HG03521 (cell line): ENCODE measurements around the gene BLM.
A peak's percentile ranks its signal among the peaks of the same experiment; 100 is the strongest.
"Not testable (repeated sequence)": the region's sequence is repeated elsewhere in the genome, so short reads cannot be mapped to it uniquely, and the experiment has no call there.

ENCODE experiments used
- ATAC-seq: cut with Tn5 transposase; IDR thresholded peaks from one replicate; pipeline ENCODE4 v1.9.1; 2021; ENCODE audit warnings: mild to moderate bottlenecking, moderate library complexity; ENCODE audit not compliant: unreplicated experiment

Gene BLM

GRCh38 chr15:90818251-90819210 is 101.4 kb downstream of the BLM start:
- no peak for ATAC-seq

GRCh38 chr15:90819390-90819789 is 102.2 kb downstream of the BLM start:
- no peak for ATAC-seq

GRCh38 chr15:90819850-90820249 is 102.7 kb downstream of the BLM start:
- no peak for ATAC-seq

GRCh38 chr15:90820481-90820880 is 103.3 kb downstream of the BLM start:
- no peak for ATAC-seq

DNA sequence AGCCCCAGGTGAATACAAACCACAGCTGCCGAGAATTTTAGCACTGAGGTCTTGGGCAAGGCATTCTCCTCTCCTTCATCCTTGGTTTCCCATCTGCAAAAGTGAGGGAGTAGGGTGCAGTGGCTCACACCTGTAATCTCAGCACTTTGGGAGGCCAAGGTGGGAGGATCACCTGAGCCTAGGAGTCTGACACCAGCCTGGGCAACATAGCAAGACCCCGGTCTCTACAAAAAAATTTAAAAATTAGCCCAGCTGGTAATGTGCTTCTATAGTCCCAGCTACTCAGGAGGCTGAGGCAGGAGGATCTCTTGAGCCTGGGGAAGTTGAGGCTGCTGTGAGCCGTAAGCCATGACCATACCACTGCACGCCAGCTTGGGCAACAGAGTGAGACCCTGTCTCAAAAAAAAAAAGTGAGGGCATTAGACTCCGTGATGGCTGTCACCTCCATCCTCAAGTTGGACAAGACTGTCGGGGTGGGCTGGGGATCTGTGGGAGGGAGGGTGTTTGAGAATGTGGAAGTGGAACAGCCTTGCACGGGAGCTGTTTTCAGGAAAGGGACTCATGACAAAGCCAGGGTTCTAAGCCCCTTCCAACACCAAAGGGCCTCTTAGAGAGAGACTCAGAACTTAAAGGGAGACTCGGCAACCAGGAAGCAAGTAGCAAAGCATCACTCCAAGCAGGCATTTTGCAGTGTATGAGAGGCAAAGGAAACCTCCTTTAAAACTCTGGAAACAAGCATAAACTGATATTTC is 105.2 kb downstream of the BLM start:
- ATAC-seq = no peak

GRCh38 chr15:90823455-90823974 is 106.4 kb downstream of the BLM start:
- ATAC-seq = no peak

DNA sequence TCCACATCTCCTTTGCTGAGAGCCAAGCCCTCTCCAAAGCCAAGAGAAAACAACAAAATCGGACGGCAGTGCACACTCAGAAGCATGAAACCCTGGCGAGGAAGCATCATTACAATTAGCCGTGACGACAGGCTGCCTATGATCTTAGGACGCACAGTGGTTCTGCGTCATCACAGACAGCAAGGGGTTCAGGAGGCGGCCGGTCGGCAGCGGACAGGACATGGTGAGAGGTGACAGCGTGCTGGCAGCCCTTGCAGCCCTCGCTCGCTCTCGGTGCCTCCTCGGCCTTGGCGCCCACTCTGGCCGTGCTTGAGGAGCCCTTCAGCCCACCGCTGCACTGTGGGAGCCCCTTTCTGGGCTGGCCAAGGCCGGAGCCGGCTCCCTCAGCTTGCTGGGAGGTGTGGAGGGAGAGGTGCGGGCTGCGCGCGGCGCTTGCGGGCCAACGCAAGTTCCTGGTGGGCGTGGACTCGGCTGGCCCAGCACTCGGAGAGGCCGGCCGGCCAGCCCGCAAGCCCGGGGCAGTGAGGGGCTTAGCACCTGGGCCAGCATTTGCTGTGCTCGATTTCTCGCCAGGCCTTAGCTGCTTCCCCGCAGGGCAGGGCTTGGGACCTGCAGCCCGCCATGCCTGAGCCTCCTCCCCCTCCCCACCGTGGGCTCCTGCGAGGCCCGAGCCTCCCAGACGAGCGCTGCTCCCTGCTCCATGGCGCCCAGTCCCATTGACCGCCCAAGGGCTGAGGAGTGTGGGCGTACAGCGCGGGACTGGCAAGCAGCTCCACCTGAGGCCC is 108.2 kb downstream of the BLM start:
- ATAC-seq = not testable (repeated sequence)

GRCh38 chr15:90826206-90826885 is 109.2 kb downstream of the BLM start:
- not testable (repeated sequence) for ATAC-seq

GRCh38 chr15:90826886-90827435 is 109.8 kb downstream of the BLM start:
- no peak for ATAC-seq

- ATAC-seq = no peak
Observed at GRCh38 chr15:90828111-90828510, 111.0 kb downstream of the BLM start.

- no peak for ATAC-seq
Observed at GRCh38 chr15:90829126-90829525, 112.0 kb downstream of the BLM start.

DNA sequence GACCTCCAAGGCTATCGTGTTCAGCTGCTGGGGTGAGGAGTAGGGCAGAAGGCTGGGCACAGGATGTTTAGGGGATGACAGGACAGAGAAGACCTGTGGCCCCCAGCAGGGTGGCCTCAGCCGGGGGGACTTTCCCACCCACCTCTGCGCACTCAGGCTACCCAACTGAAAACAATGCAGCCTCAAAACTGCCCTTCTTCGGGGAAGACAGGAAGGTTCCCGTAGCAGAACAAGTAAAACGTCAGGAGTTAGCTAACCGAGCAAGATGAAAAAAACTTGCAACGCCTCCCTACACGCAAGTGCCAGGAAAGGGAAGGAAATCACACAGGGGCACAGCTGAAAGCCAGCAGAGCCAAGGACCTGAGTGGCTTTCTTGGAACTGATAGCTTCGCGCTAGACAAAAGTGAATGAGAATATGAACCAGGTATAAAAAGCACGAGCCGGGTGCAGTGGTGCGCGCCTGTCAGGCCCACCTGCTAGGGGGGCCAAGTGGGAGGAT is 112.8 kb downstream of the BLM start:
- no peak for ATAC-seq

GRCh38 chr15:90834626-90835025 is 117.5 kb downstream of the BLM start:
- ATAC-seq = no peak

DNA sequence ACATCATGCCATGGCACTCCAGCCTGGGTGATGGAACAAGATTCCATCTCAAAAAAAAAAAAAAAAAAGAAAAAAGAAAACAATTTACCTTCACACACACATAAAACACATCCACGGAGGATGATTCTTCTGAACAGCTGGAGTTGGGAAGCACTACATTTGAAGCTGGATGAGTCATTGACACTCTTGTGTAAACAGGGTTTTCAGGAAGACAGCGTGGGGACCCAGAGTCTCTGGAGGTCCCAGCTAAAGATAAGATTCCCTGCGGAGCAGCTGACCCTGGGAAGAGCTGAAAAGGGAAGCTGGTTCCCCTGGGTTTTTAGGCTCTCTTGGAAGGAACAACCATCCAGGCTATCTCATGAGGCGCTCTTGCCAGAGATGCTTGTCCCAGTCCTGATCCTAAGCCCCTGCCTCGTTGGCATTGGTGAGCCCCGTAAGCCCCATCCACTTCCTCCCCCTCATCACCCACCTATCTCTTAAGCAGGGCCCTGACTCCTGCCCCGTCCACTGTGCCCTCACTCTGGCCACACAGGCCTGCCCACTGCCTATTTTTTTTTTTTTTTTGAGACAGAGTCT is 119.2 kb downstream of the BLM start:
- no peak for ATAC-seq

GRCh38 chr15:90837094-90837493 is 119.9 kb downstream of the BLM start:
- ATAC-seq = no peak

- ATAC-seq = no peak
Observed at GRCh38 chr15:90838139-90838538, 121.0 kb downstream of the BLM start.

- no peak for ATAC-seq
Observed at GRCh38 chr15:90838544-90838943, 121.4 kb downstream of the BLM start.

GRCh38 chr15:90839187-90840071 is 122.3 kb downstream of the BLM start:
- ATAC-seq = peak; percentile 66
